ENCODE data around the gene STARD9. TPM values are rescaled to one million over a fixed set of nuclear protein-coding genes. Genes with fewer than 3 reads are reported as not detected.

STARD9 gene
- polyA plus RNA-seq, 1 donor (not counting 4 experiments of a cell fraction or from before 2014, with no cell fraction given): 0.76 TPM

GRCh38 chr15:42584031-42584765, 8.8 kb downstream of the STARD9 start:
- Histone ChIP-seq H3K4me2 (ENCODE audit: control insufficient read depth, extremely low read depth, insufficient read depth, low read depth, low read length) (no peak overlapping the region), H4K20me1 (ENCODE audit: control insufficient read depth, extremely low read depth, insufficient read depth, low read length) (no peaks in the 10 kb centered on the region), H3K27ac (ENCODE audit: control insufficient read depth, insufficient read depth, low read length) (no peak overlapping the region), H3K79me2 (ENCODE audit: control insufficient read depth, insufficient read depth, low read length) (no peaks in the 10 kb centered on the region), H3K4me1 (ENCODE audit: control insufficient read depth, extremely low read depth, insufficient read depth, low read length) (peaks cover 3% of the 10 kb centered on the region), H2AFZ (ENCODE audit: control insufficient read depth, low read length) (no peak overlapping the region), H3K4me3 (ENCODE audit: control insufficient read depth in 2 of 3, extremely low read depth in 1 of 3, insufficient read depth in 2 of 3, low read depth in 1 of 3, low read length in 3 of 3) (no peak overlapping the region), H3K27me3 (ENCODE audit: control insufficient read depth, extremely low read depth, insufficient read depth, low read length) (no peaks in the 10 kb centered on the region), H3K9me3 (ENCODE audit: control insufficient read depth, low read depth, low read length) (no peaks in the 10 kb centered on the region), H3K9ac (ENCODE audit: control insufficient read depth, extremely low read depth, insufficient read depth, low read length) (no peak overlapping the region), H3K9me1 (ENCODE audit: control insufficient read depth, extremely low read depth, insufficient read depth, low read length) (no peaks in the 10 kb centered on the region), H3K36me3 (ENCODE audit: control insufficient read depth in 2 of 2, extremely low read depth in 1 of 2, insufficient read depth in 2 of 2, low read length in 2 of 2) (no peaks in the 10 kb centered on the region)
- dilution Hi-C loops (cut with MboI; ENCODE audit: extremely low pct_ligation_motif_present, low sequenced_read_pairs): no loop called here
- no peak for TF ChIP-seq CTCF (optimal IDR thresholded peaks at IDR 0.05 in 1 of 3, IDR thresholded peaks at IDR 0.05 in 1 of 3, conservative IDR thresholded peaks at IDR 0.05 in 1 of 3; ENCODE audit: extremely low read depth in 1 of 3, insufficient read depth in 2 of 3, low read length in 3 of 3)
- TF ChIP-seq EZH2 (IDR thresholded peaks at IDR 0.05; ENCODE audit: low read length): no peak
- DNase-seq (ENCODE audit: low read depth, low spot score) (no peak), FAIRE-seq (no peak)

GRCh38 chr15:42590619-42591237, 15.3 kb downstream of the STARD9 start:
- TF ChIP-seq EZH2 (IDR thresholded peaks at IDR 0.05; ENCODE audit: low read length) (no peak), CTCF (optimal IDR thresholded peaks at IDR 0.05 in 1 of 3, IDR thresholded peaks at IDR 0.05 in 1 of 3, conservative IDR thresholded peaks at IDR 0.05 in 1 of 3; ENCODE audit: extremely low read depth in 1 of 3, insufficient read depth in 2 of 3, low read length in 3 of 3) (no peak)
- Histone ChIP-seq H3K4me1 (ENCODE audit: control insufficient read depth, extremely low read depth, insufficient read depth, low read length) (no peaks in the 10 kb centered on the region), H3K9ac (ENCODE audit: control insufficient read depth, extremely low read depth, insufficient read depth, low read length) (no peak overlapping the region), H3K27ac (ENCODE audit: control insufficient read depth, insufficient read depth, low read length) (no peak overlapping the region), H3K9me1 (ENCODE audit: control insufficient read depth, extremely low read depth, insufficient read depth, low read length) (no peaks in the 10 kb centered on the region), H3K4me3 (ENCODE audit: control insufficient read depth in 2 of 3, extremely low read depth in 1 of 3, insufficient read depth in 2 of 3, low read depth in 1 of 3, low read length in 3 of 3) (no peak overlapping the region), H3K4me2 (ENCODE audit: control insufficient read depth, extremely low read depth, insufficient read depth, low read depth, low read length) (no peak overlapping the region), H3K27me3 (ENCODE audit: control insufficient read depth, extremely low read depth, insufficient read depth, low read length) (no peaks in the 10 kb centered on the region), H3K36me3 (ENCODE audit: control insufficient read depth in 2 of 2, extremely low read depth in 1 of 2, insufficient read depth in 2 of 2, low read length in 2 of 2) (no peaks in the 10 kb centered on the region), H2AFZ (ENCODE audit: control insufficient read depth, low read length) (no peak overlapping the region), H3K79me2 (ENCODE audit: control insufficient read depth, insufficient read depth, low read length) (no peaks in the 10 kb centered on the region), H4K20me1 (ENCODE audit: control insufficient read depth, extremely low read depth, insufficient read depth, low read length) (no peaks in the 10 kb centered on the region), H3K9me3 (ENCODE audit: control insufficient read depth, low read depth, low read length) (no peaks in the 10 kb centered on the region)
- FAIRE-seq (no peak), DNase-seq (ENCODE audit: low read depth, low spot score) (no peak)
- dilution Hi-C loops (cut with MboI; ENCODE audit: extremely low pct_ligation_motif_present, low sequenced_read_pairs): no loop called here

Measured in keratinocyte (primary cell).